ENCODE results near the gene COL5A1. TPM values are rescaled to one million over a fixed set of nuclear protein-coding genes. Genes with fewer than 3 reads are reported as not detected.

COL5A1 gene
- total RNA-seq, 1 experiment from 2014 or later, result 9.5 TPM

DNA sequence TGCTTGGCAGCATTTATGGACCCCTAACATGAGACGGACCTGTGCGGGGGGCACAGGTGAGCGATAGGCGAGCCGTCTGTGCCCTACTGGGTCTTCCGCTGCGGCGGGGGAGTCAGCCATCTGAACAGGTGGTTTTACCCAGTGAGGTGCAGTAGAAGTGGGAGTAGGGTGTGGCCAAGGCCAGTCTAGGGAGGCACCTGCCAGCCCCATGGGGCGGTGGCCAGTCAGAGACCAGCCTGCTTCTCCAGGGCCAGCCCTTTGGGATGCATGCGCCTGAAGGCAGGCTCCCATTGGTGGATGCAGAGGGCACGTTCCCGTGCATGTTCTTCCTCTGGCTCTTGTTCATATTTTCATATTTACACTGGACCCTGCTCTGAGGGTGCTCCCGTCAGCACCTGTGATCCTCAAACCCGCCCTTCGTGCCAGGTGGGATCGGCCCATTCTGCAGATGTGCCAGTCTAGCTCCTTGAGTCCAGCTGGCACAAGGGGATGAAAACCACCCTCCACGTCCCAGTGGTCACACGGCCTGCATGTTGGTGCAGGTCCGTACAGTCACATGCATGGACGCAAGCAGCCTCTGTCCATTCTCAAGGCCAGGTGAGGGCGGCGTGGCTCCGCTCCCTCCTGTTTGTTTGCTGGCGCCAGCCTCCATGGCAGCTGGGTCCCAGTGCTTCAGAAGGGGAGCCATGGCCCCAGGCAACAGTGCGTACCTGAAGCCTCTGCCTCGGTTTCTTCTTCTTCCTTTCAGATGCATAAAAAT, 9.0 kb downstream of the COL5A1 start:
- Histone ChIP-seq H3K9ac (ENCODE audit: extremely low read depth, insufficient read length, low read length) (no peak overlapping the region), H3T11ph (ENCODE audit: low read length) (no peak overlapping the region), H3K4ac (ENCODE audit: low read depth, low read length) (no peak overlapping the region), H2BK20ac (ENCODE audit: low read depth, low read length, poor library complexity, severe bottlenecking) (no peak overlapping the region), H3K56ac (ENCODE audit: insufficient read length, low read depth, low read length) (no peak overlapping the region), H4K20me1 (ENCODE audit: control insufficient read depth, insufficient read depth, insufficient read length) (no peaks in the 10 kb centered on the region), H2BK12ac (ENCODE audit: insufficient read length, low read depth, low read length) (no peak overlapping the region), H4K5ac (ENCODE audit: insufficient read length, low read depth, low read length) (no peak overlapping the region), H3K23ac (ENCODE audit: insufficient read length, low read depth, low read length) (no peak overlapping the region), H2AFZ (ENCODE audit: low read length) (no peak overlapping the region), H3K14ac (ENCODE audit: insufficient read depth, low read length) (no peak overlapping the region), H3K4me1 (ENCODE audit: insufficient read depth, low read length) (no peaks in the 10 kb centered on the region), H3K27ac (ENCODE audit: insufficient read length, low read depth, low read length) (no peak overlapping the region), H4K91ac (ENCODE audit: insufficient read length, low read depth, low read length) (no peak overlapping the region), H3K79me1 (ENCODE audit: insufficient read depth, low read depth, low read length, poor library complexity, severe bottlenecking) (no peaks in the 10 kb centered on the region), H2AK5ac (ENCODE audit: insufficient read length, low read length) (no peak overlapping the region), H2BK15ac (ENCODE audit: low read depth, low read length) (no peak overlapping the region), H3K9me3 (ENCODE audit: control insufficient read depth, low read depth, low read length) (no peaks in the 10 kb centered on the region), H3K27me3 (ENCODE audit: insufficient read depth, low read length) (no peaks in the 10 kb centered on the region), H3K4me2 (ENCODE audit: insufficient read depth, insufficient read length, low read length) (no peak overlapping the region), H3K79me2 (ENCODE audit: insufficient read depth, low read length) (no peaks in the 10 kb centered on the region), H4K8ac (replicated peaks; ENCODE audit: insufficient read length, low read depth, low read length) (no peak overlapping the region), H2BK120ac (ENCODE audit: low read depth, low read length, poor library complexity, severe bottlenecking) (no peak overlapping the region), H3K23me2 (ENCODE audit: insufficient read length, low read depth, low read length, poor library complexity, severe bottlenecking) (no peaks in the 10 kb centered on the region), H2BK5ac (ENCODE audit: insufficient read length, low read length) (no peak overlapping the region), H3K18ac (ENCODE audit: insufficient read length, low read depth, low read length) (no peak overlapping the region)
- Mint-ChIP-seq H3K9me3 (no peaks in the 10 kb centered on the region), H3K4me3 (no peak overlapping the region), H3K36me3 (ENCODE audit: insufficient read depth in 1 of 3, low read depth in 3 of 3) (peaks cover 0 to 2% (median 0%) of the 10 kb centered on the region in 3 experiments; a peak in 1 of 7 replicates), H3K27ac (no peak overlapping the region), H3K4me1 (peaks cover 4 to 26% of the 10 kb centered on the region in 2 experiments), H3K27me3 (ENCODE audit: low read depth) (peaks cover 3% of the 10 kb centered on the region; the same call in 1 of the 2 replicates)
- TF ChIP-seq, protein P1, sequence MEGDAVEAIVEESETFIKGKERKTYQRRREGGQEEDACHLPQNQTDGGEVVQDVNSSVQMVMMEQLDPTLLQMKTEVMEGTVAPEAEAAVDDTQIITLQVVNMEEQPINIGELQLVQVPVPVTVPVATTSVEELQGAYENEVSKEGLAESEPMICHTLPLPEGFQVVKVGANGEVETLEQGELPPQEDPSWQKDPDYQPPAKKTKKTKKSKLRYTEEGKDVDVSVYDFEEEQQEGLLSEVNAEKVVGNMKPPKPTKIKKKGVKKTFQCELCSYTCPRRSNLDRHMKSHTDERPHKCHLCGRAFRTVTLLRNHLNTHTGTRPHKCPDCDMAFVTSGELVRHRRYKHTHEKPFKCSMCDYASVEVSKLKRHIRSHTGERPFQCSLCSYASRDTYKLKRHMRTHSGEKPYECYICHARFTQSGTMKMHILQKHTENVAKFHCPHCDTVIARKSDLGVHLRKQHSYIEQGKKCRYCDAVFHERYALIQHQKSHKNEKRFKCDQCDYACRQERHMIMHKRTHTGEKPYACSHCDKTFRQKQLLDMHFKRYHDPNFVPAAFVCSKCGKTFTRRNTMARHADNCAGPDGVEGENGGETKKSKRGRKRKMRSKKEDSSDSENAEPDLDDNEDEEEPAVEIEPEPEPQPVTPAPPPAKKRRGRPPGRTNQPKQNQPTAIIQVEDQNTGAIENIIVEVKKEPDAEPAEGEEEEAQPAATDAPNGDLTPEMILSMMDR (conservative IDR thresholded peaks at IDR 0.05), result no peak
- no peak for DNase-seq
- WGBS (ENCODE audit: extremely low coverage, insufficient read length, low lambda C conversion rate), result no CpG with 5 or more reads among the region's 26 CpGs
